Upper lobe of right lung (tissue), 1 donor: Measurements from ENCODE around the gene RC3H1. TPM values are rescaled to one million over a fixed set of nuclear protein-coding genes. Genes with fewer than 3 reads are reported as not detected.

Experiments used
- ATAC-seq: fragments of 200-7000 bp; cut with Tn5 transposase; one replicate; pipeline ENCODE4 v1.9.1; 2020; ENCODE audit warnings: mild to moderate bottlenecking, moderate library complexity
- DNase-seq: peaks from one replicate; pipeline ENCODE4 v3.0.0-alpha.2; 2020
- H3K27ac ChIP-seq: fragments of 200-600 bp; one replicate; pipeline ENCODE4 v1.8.0; 2022
- H3K27me3 ChIP-seq: fragments of 200-600 bp; one replicate; pipeline ENCODE4 v1.8.0; 2022; ENCODE audit warnings: mild to moderate bottlenecking
- H3K36me3 ChIP-seq: fragments of 200-600 bp; one replicate; pipeline ENCODE4 v1.8.0; 2022
- H3K4me1 ChIP-seq: fragments of 200-600 bp; one replicate; pipeline ENCODE4 v1.8.0; 2022
- H3K4me3 ChIP-seq: fragments of 200-600 bp; one replicate; pipeline ENCODE4 v1.8.0; 2022; ENCODE audit warnings: mild to moderate bottlenecking
- H3K9me3 ChIP-seq: fragments of 200-600 bp; one replicate; pipeline ENCODE4 v1.8.0; 2022
- CTCF ChIP-seq: fragments of 200-600 bp; IDR thresholded peaks from one replicate; pipeline ENCODE4 v1.8.0; 2022; ENCODE audit warnings: antibody characterized with exemption
- intact Hi-C: fragments of 100-400 bp; cut with DNase I; formaldehyde crosslinking; loops from one replicate; pipeline ENCODE4 v1.11.0; 2022
- total RNA-seq: library from RNA; stranded (reverse); fragmentation: NEBNext Ultra II Directional; extraction: Animal tissue kit (Norgen Biotek cat#: 25700); gene quantifications from one replicate; pipeline ENCODE4 v1.2.1, GENCODE V29; 2021
- donor health status: DM: no; HTN: yes; CAD: no; lungs with severe emphysema.

The RC3H1 gene
- total RNA-seq, 1 donor from 2014 or later: 36.5 TPM

GRCh38 chr1:174005032-174005431 lies 17.1 kb downstream of the RC3H1 start:
- no peak for ATAC-seq
- TF ChIP-seq CTCF: no peak
- no peak overlapping the region for H3K27ac ChIP-seq
- no peaks in the 10 kb centered on the region for H3K9me3 ChIP-seq
- DNase-seq: no peak
- H3K27me3 ChIP-seq: no peaks in the 10 kb centered on the region
- intact Hi-C loops: no loop called here
- no peak overlapping the region for H3K4me3 ChIP-seq
- H3K36me3 ChIP-seq: no peaks in the 10 kb centered on the region
- peaks cover 10% of the 10 kb centered on the region for H3K4me1 ChIP-seq

GRCh38 chr1:174003867-174004266 lies 18.3 kb downstream of the RC3H1 start:
- ATAC-seq (no peak), DNase-seq (no peak)
- Histone ChIP-seq H3K27ac (no peak overlapping the region), H3K4me1 (no peaks in the 10 kb centered on the region), H3K9me3 (no peaks in the 10 kb centered on the region), H3K4me3 (no peak overlapping the region), H3K36me3 (no peaks in the 10 kb centered on the region), H3K27me3 (no peaks in the 10 kb centered on the region)
- intact Hi-C loops: no loop called here
- no peak for TF ChIP-seq CTCF

GRCh38 chr1:174001573-174001972 lies 20.6 kb downstream of the RC3H1 start:
- intact Hi-C loops: no loop called here
- Histone ChIP-seq H3K27me3 (no peaks in the 10 kb centered on the region), H3K4me3 (no peak overlapping the region), H3K27ac (no peak overlapping the region), H3K4me1 (peaks cover 17% of the 10 kb centered on the region), H3K36me3 (peaks cover 5% of the 10 kb centered on the region), H3K9me3 (no peaks in the 10 kb centered on the region)
- ATAC-seq: no peak
- no peak for DNase-seq
- no peak for TF ChIP-seq CTCF

GRCh38 chr1:174000371-174000770 lies 21.8 kb downstream of the RC3H1 start:
- Histone ChIP-seq H3K36me3 (peaks cover 17% of the 10 kb centered on the region), H3K27ac (no peak overlapping the region), H3K4me1 (peaks cover 17% of the 10 kb centered on the region), H3K9me3 (no peaks in the 10 kb centered on the region), H3K4me3 (no peak overlapping the region), H3K27me3 (no peaks in the 10 kb centered on the region)
- DNase-seq (no peak), ATAC-seq (no peak)
- intact Hi-C loops: no loop called here
- no peak for TF ChIP-seq CTCF

GRCh38 chr1:173997791-173998190 lies 24.4 kb downstream of the RC3H1 start:
- no peaks in the 10 kb centered on the region for H3K27me3 ChIP-seq
- H3K4me3 ChIP-seq: no peak overlapping the region
- TF ChIP-seq CTCF: no peak
- H3K4me1 ChIP-seq: peaks cover 17% of the 10 kb centered on the region
- intact Hi-C loops: no loop called here
- H3K27ac ChIP-seq: no peak overlapping the region
- no peaks in the 10 kb centered on the region for H3K9me3 ChIP-seq
- ATAC-seq (no peak), DNase-seq (no peak)
- H3K36me3 ChIP-seq: peaks cover 30% of the 10 kb centered on the region

GRCh38 chr1:173996995-173997394 lies 25.2 kb downstream of the RC3H1 start:
- ATAC-seq (no peak), DNase-seq (no peak)
- Histone ChIP-seq H3K4me1 (peaks cover 17% of the 10 kb centered on the region), H3K9me3 (no peaks in the 10 kb centered on the region), H3K27ac (no peak overlapping the region), H3K27me3 (no peaks in the 10 kb centered on the region), H3K4me3 (no peak overlapping the region), H3K36me3 (peaks cover 35% of the 10 kb centered on the region)
- intact Hi-C loops: no loop called here
- no peak for TF ChIP-seq CTCF
